Activated CD8-positive, alpha-beta memory T cell treated with anti-CD3 and anti-CD28 coated beads, Interleukin-2, amount 50 U/mL, for 1 hour (primary cell): ENCODE measurements around the gene SYTL1.

Source experiments
- DNase-seq: peaks from one replicate; pipeline ENCODE4 v3.0.0-alpha.2; 2020; ENCODE audit errors: extremely low read depth

SYTL1 gene

GRCh38 chr1:27348861-27349783 is 7.3 kb downstream of the SYTL1 start:
- no peak for DNase-seq

GRCh38 chr1:27349784-27350662 is 8.2 kb downstream of the SYTL1 start:
- DNase-seq = no peak

- DNase-seq = no peak
Measured at GRCh38 chr1:27350663-27351540, 9.1 kb downstream of the SYTL1 start.

GRCh38 chr1:27351541-27352107 is 9.8 kb downstream of the SYTL1 start:
- DNase-seq = no peak

- no peak for DNase-seq
Measured at GRCh38 chr1:27353166-27353565, 11.3 kb downstream of the SYTL1 start.

- DNase-seq = no peak
Measured at GRCh38 chr1:27353629-27354028, 11.8 kb downstream of the SYTL1 start.

GRCh38 chr1:27355683-27356082 is 13.9 kb downstream of the SYTL1 start:
- no peak for DNase-seq

GRCh38 chr1:27356277-27356618 is 14.4 kb downstream of the SYTL1 start:
- no peak for DNase-seq

- DNase-seq = no peak
Measured at GRCh38 chr1:27356619-27357280, 14.9 kb downstream of the SYTL1 start.

GRCh38 chr1:27357281-27358037 is 15.6 kb downstream of the SYTL1 start:
- DNase-seq = no peak

- no peak for DNase-seq
Measured at GRCh38 chr1:27358038-27358927, 16.5 kb downstream of the SYTL1 start.

- DNase-seq = no peak
Measured at GRCh38 chr1:27358928-27359313, 17.1 kb downstream of the SYTL1 start.

GRCh38 chr1:27359822-27360158 is 18.0 kb downstream of the SYTL1 start:
- no peak for DNase-seq

- DNase-seq = no peak
Measured at GRCh38 chr1:27360159-27361043, 18.6 kb downstream of the SYTL1 start.

- DNase-seq = no peak
Measured at GRCh38 chr1:27361044-27361402, 19.2 kb downstream of the SYTL1 start.

GRCh38 chr1:27361553-27361952 is 19.7 kb downstream of the SYTL1 start:
- no peak for DNase-seq

GRCh38 chr1:27363766-27364695 is 22.2 kb downstream of the SYTL1 start:
- no peak for DNase-seq
